Mesenchymal stem cell (in vitro differentiated cells and primary cell): Measurements from ENCODE around the gene CDH1.

Experiments used
- DNase-seq: peaks from one replicate; pipeline ENCODE4 v3.0.0-alpha.2; 2013
- H2AFZ ChIP-seq: one replicate; pipeline ENCODE4 v1.6.1; 2013; ENCODE audit warnings: low read depth, mild to moderate bottlenecking, control low read depth, inconsistent platforms, low read length, moderate library complexity
- H2AK5ac ChIP-seq: 2 replicates; pipeline ENCODE4 v1.6.1; 2013; ENCODE audit warnings: low read length, moderate library complexity, mild to moderate bottlenecking, inconsistent platforms; ENCODE audit not compliant: severe bottlenecking
- H2BK120ac ChIP-seq: one replicate; pipeline ENCODE4 v1.6.1; 2013; ENCODE audit warnings: low read depth, mild to moderate bottlenecking, inconsistent platforms, low read length, moderate library complexity
- H2BK12ac ChIP-seq, 2 experiments: one replicate each; pipeline ENCODE4 v1.6.1; 2013; ENCODE audit warnings: inconsistent platforms in 2 of 2, low read length in 2 of 2, mild to moderate bottlenecking in 2 of 2, moderate library complexity in 2 of 2, control low read depth in 1 of 2
- H2BK15ac ChIP-seq: one replicate; pipeline ENCODE4 v1.6.1; 2013; ENCODE audit warnings: mild to moderate bottlenecking, low read depth, inconsistent platforms; ENCODE audit not compliant: poor library complexity, severe bottlenecking
- H2BK5ac ChIP-seq: 2 replicates; pipeline ENCODE4 v1.6.1; 2013; ENCODE audit warnings: low read depth, mild to moderate bottlenecking, low read length, control low read depth, inconsistent platforms; ENCODE audit not compliant: poor library complexity, severe bottlenecking
- H3K14ac ChIP-seq, 2 experiments: one replicate each; pipeline ENCODE4 v1.6.1; 2013; ENCODE audit warnings: inconsistent platforms in 2 of 2, low read length in 2 of 2, control low read depth in 1 of 2, mild to moderate bottlenecking in 1 of 2, moderate library complexity in 1 of 2
- H3K18ac ChIP-seq, 2 experiments: one replicate each; pipeline ENCODE4 v1.6.1; 2013; ENCODE audit warnings: inconsistent platforms in 2 of 2, low read length in 2 of 2, control low read depth in 1 of 2, low read depth in 1 of 2, mild to moderate bottlenecking in 1 of 2
- H3K23ac ChIP-seq, 2 experiments: one replicate each; pipeline ENCODE4 v1.6.1; 2013; ENCODE audit warnings: inconsistent platforms in 2 of 2, low read length in 2 of 2, mild to moderate bottlenecking in 2 of 2, moderate library complexity in 2 of 2, control low read depth in 1 of 2
- H3K27ac ChIP-seq: 2 replicates; pipeline ENCODE4 v1.5.1; 2013; ENCODE audit warnings: mild to moderate bottlenecking, moderate library complexity, low read length, control low read depth, inconsistent platforms; ENCODE audit not compliant: poor library complexity, severe bottlenecking
- H3K27me3 ChIP-seq, 2 experiments: 2 replicates each; pipeline versions ENCODE4 v1.6.1 to v1.7.0; 2013; ENCODE audit warnings: low read length in 2 of 2, mild to moderate bottlenecking in 2 of 2, moderate library complexity in 2 of 2, control low read depth in 1 of 2, inconsistent platforms in 1 of 2; ENCODE audit not compliant: control insufficient read depth in 1 of 2, insufficient read depth in 1 of 2
- H3K36me3 ChIP-seq, 2 experiments: 2 replicates each; pipeline versions ENCODE4 v1.6.1 to v1.7.0; 2013; ENCODE audit warnings: low read length in 2 of 2, control low read depth in 1 of 2, inconsistent platforms in 1 of 2, low read depth in 1 of 2, mild to moderate bottlenecking in 1 of 2; ENCODE audit not compliant: insufficient read depth in 2 of 2, control insufficient read depth in 1 of 2
- H3K4ac ChIP-seq, 2 experiments: one replicate each; pipeline ENCODE4 v1.6.1; 2013; ENCODE audit warnings: inconsistent platforms in 2 of 2, low read length in 2 of 2, mild to moderate bottlenecking in 2 of 2, moderate library complexity in 2 of 2, control low read depth in 1 of 2, low read depth in 1 of 2
- H3K4me1 ChIP-seq: 2 replicates; pipeline ENCODE4 v1.6.1; 2013; ENCODE audit warnings: low read depth, low read length, control low read depth; ENCODE audit not compliant: control insufficient read depth, insufficient read depth
- H3K4me2 ChIP-seq: 2 replicates; pipeline ENCODE4 v1.6.1; 2013; ENCODE audit warnings: low read length, mild to moderate bottlenecking, inconsistent platforms; ENCODE audit not compliant: poor library complexity, severe bottlenecking
- H3K4me3 ChIP-seq, 2 experiments: 2 replicates each; pipeline versions ENCODE4 v1.5.1 to v1.7.0; 2013; ENCODE audit warnings: low read length in 2 of 2, mild to moderate bottlenecking in 2 of 2, control low read depth in 1 of 2, low read depth in 1 of 2; ENCODE audit not compliant: insufficient read depth in 1 of 2
- H3K79me1 ChIP-seq: replicated peaks from 2 replicates; pipeline ENCODE4 v1.6.1; 2013; ENCODE audit warnings: mild to moderate bottlenecking, control low read depth, low read length, inconsistent platforms; ENCODE audit not compliant: poor library complexity, severe bottlenecking
- H3K9ac ChIP-seq: 2 replicates; pipeline ENCODE4 v1.7.0; 2013; ENCODE audit warnings: mild to moderate bottlenecking, low read length, moderate library complexity
- H3K9me3 ChIP-seq: 2 replicates; pipeline ENCODE4 v1.7.0; 2013; ENCODE audit warnings: mild to moderate bottlenecking, low read length; ENCODE audit not compliant: control insufficient read depth
- H4K8ac ChIP-seq: one replicate; pipeline ENCODE4 v1.6.1; 2013; ENCODE audit warnings: inconsistent platforms, mild to moderate bottlenecking, low read length, moderate library complexity
- H4K91ac ChIP-seq: one replicate; pipeline ENCODE4 v1.6.1; 2013; ENCODE audit warnings: mild to moderate bottlenecking, low read length, inconsistent platforms
- WGBS: methylation state at CpG from one replicate; pipeline ENCODE4 v1.1.7; 2013; ENCODE audit warnings: mixed read lengths; 5-methylcytosine and 5-hydroxymethylcytosine counted together

The CDH1 gene

GRCh38 chr16:68772871-68773270 lies 35.8 kb downstream of the CDH1 start:
- H4K91ac ChIP-seq = no peak overlapping the region
- no peak overlapping the region for H2BK12ac ChIP-seq
- no peak overlapping the region for H3K4ac ChIP-seq
- no peak overlapping the region for H4K8ac ChIP-seq
- no peaks in the 10 kb centered on the region for H3K36me3 ChIP-seq
- no peak overlapping the region for H2AFZ ChIP-seq
- no peaks in the 10 kb centered on the region for H3K79me1 ChIP-seq
- H3K23ac ChIP-seq = no peak overlapping the region
- DNase-seq = no peak
- no peak overlapping the region for H2BK120ac ChIP-seq
- H3K27me3 ChIP-seq = peaks cover 0 to 33% of the 10 kb centered on the region in 2 experiments
- H3K4me3 ChIP-seq = no peak overlapping the region
- no peak overlapping the region for H3K4me2 ChIP-seq
- no peak overlapping the region for H2BK5ac ChIP-seq
- H3K9me3 ChIP-seq = no peaks in the 10 kb centered on the region
- no peaks in the 10 kb centered on the region for H3K4me1 ChIP-seq
- 99% methylated on average over 2 of the region's 2 CpGs for WGBS
- H3K9ac ChIP-seq = no peak overlapping the region
- H3K27ac ChIP-seq = no peak overlapping the region
- H2BK15ac ChIP-seq = no peak overlapping the region
- no peak overlapping the region for H3K18ac ChIP-seq
- no peak overlapping the region for H2AK5ac ChIP-seq
- H3K14ac ChIP-seq = no peak overlapping the region

GRCh38 chr16:68774982-68775634 lies 38.0 kb downstream of the CDH1 start:
- H4K8ac ChIP-seq = no peak overlapping the region
- H3K79me1 ChIP-seq = no peaks in the 10 kb centered on the region
- no peak overlapping the region for H3K14ac ChIP-seq
- no peak overlapping the region for H2BK15ac ChIP-seq
- H2BK12ac ChIP-seq = no peak overlapping the region
- no peak overlapping the region for H2BK5ac ChIP-seq
- no peak overlapping the region for H3K4me2 ChIP-seq
- H3K23ac ChIP-seq = no peak overlapping the region
- no peak for DNase-seq
- H3K4me3 ChIP-seq = no peak overlapping the region
- H3K9me3 ChIP-seq = no peaks in the 10 kb centered on the region
- H3K18ac ChIP-seq = no peak overlapping the region
- H3K4me1 ChIP-seq = peaks cover 6% of the 10 kb centered on the region
- no peaks in the 10 kb centered on the region for H3K36me3 ChIP-seq
- no peak overlapping the region for H2AK5ac ChIP-seq
- 81% methylated on average over 6 of the region's 7 CpGs for WGBS
- no peak overlapping the region for H2BK120ac ChIP-seq
- H3K4ac ChIP-seq = no peak overlapping the region
- peaks cover 0 to 35% of the 10 kb centered on the region in 2 experiments for H3K27me3 ChIP-seq
- H2AFZ ChIP-seq = no peak overlapping the region
- H3K27ac ChIP-seq = no peak overlapping the region
- no peak overlapping the region for H4K91ac ChIP-seq
- H3K9ac ChIP-seq = no peak overlapping the region

GRCh38 chr16:68776821-68777485 lies 39.9 kb downstream of the CDH1 start:
- no peak overlapping the region for H4K8ac ChIP-seq
- H3K18ac ChIP-seq = no peak overlapping the region
- no peaks in the 10 kb centered on the region for H3K79me1 ChIP-seq
- H3K23ac ChIP-seq = no peak overlapping the region
- no peak overlapping the region for H3K4me3 ChIP-seq
- no peak overlapping the region for H3K14ac ChIP-seq
- 69% methylated on average over 6 of the region's 6 CpGs for whole genome bisulfite sequencing
- H3K27me3 ChIP-seq = peaks cover 0 to 44% of the 10 kb centered on the region in 2 experiments
- H3K4me1 ChIP-seq = peaks cover 6% of the 10 kb centered on the region
- no peak overlapping the region for H3K4ac ChIP-seq
- no peaks in the 10 kb centered on the region for H3K36me3 ChIP-seq
- no peaks in the 10 kb centered on the region for H3K9me3 ChIP-seq
- no peak overlapping the region for H2BK5ac ChIP-seq
- no peak overlapping the region for H2AK5ac ChIP-seq
- H2AFZ ChIP-seq = no peak overlapping the region
- H3K9ac ChIP-seq = no peak overlapping the region
- H2BK15ac ChIP-seq = no peak overlapping the region
- peak; percentile 14 for DNase-seq
- H4K91ac ChIP-seq = no peak overlapping the region
- H3K27ac ChIP-seq = no peak overlapping the region
- no peak overlapping the region for H2BK120ac ChIP-seq
- no peak overlapping the region for H3K4me2 ChIP-seq
- no peak overlapping the region for H2BK12ac ChIP-seq

- Histone ChIP-seq H2AK5ac (peak overlapping the region; percentile 46), H3K14ac (no peak overlapping the region), H3K4me3 (no peak overlapping the region), H2BK15ac (no peak overlapping the region), H2AFZ (no peak overlapping the region), H2BK5ac (no peak overlapping the region), H3K27ac (no peak overlapping the region), H3K9ac (no peak overlapping the region), H3K9me3 (no peaks in the 10 kb centered on the region), H2BK120ac (no peak overlapping the region), H3K4ac (no peak overlapping the region), H3K18ac (no peak overlapping the region), H3K23ac (no peak overlapping the region), H4K91ac (no peak overlapping the region), H2BK12ac (no peak overlapping the region), H3K36me3 (no peaks in the 10 kb centered on the region), H4K8ac (no peak overlapping the region), H3K4me1 (peaks cover 6% of the 10 kb centered on the region), H3K4me2 (no peak overlapping the region), H3K27me3 (peaks cover 0 to 52% of the 10 kb centered on the region in 2 experiments), H3K79me1 (no peaks in the 10 kb centered on the region)
- no peak for DNase-seq
- whole genome bisulfite sequencing = 52% methylated on average over 6 of the region's 6 CpGs
Measured at GRCh38 chr16:68778551-68779231, 41.6 kb downstream of the CDH1 start.
